Suppressor macrophage treated with lipopolysaccharide for 1 hour (primary cell): ENCODE data around the gene RAB20.
A peak's percentile ranks its signal among the peaks of the same experiment; 100 is the strongest.
"Not testable (repeated sequence)": the region's sequence is repeated elsewhere in the genome, so short reads cannot be mapped to it uniquely, and the experiment has no call there.

ENCODE experiments used
- DNase-seq, 3 donors: peaks; one replicate each; pipeline ENCODE4 v3.0.0-alpha.2; 2020 to 2022

RAB20 gene

DNA sequence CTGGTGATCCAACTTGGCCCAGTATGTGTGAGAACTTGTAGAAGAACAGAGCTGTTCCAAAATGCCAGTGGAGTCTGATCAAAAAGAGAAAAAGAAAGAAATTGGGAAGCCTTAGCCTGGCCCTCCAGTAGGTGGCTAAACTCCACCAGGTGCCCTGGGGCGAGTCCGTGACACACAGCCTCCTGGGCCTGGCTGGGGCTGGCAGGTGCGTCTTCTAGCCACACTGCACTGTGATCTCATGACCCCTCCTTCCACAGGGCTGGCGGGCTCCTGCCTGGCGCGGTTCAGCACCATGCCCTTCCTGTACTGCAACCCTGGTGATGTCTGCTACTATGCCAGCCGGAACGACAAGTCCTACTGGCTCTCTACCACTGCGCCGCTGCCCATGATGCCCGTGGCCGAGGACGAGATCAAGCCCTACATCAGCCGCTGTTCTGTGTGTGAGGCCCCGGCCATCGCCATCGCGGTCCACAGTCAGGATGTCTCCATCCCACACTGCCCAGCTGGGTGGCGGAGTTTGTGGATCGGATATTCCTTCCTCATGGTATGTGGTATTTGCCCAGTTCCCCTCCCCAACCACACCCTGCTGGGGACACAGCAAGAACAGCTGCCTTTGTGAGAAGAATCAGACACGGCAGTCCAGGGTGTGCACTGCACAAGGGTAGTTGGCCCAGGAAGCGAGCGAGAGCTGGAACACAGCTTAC, 53.7 kb downstream of the RAB20 start:
- no peak for DNase-seq

GRCh38 chr13:110506859-110507566, 54.5 kb downstream of the RAB20 start:
- no peak for DNase-seq

GRCh38 chr13:110506396-110506795, 55.1 kb downstream of the RAB20 start:
- DNase-seq: no peak

- no peak for DNase-seq
Observed at GRCh38 chr13:110505594-110505993, 55.9 kb downstream of the RAB20 start.

DNA sequence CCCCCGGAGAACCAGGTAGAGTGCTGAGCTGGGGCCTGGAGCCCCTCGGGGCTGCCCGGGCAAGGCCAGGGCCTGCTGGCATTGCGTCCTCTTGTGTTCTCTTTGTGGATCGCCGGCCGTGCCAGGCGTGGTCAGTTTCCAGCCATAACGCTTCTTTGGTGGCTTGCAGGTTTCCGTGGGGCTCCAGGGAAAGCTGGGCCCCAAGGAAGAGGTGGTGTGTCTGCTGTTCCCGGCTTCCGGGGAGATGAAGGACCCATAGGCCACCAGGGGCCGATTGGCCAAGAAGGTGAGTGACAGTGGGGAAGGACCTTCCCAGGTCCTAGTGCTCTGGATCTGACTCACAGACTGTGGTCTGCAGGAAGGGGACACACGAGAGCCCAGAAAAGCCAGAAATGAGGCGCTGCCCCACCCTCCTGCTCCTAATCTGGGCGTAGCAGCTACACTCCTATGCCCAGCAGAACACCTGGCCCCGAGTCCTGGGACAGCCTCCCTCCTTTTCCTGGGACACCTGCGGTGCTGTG, 57.5 kb downstream of the RAB20 start:
- DNase-seq: no peak

DNA sequence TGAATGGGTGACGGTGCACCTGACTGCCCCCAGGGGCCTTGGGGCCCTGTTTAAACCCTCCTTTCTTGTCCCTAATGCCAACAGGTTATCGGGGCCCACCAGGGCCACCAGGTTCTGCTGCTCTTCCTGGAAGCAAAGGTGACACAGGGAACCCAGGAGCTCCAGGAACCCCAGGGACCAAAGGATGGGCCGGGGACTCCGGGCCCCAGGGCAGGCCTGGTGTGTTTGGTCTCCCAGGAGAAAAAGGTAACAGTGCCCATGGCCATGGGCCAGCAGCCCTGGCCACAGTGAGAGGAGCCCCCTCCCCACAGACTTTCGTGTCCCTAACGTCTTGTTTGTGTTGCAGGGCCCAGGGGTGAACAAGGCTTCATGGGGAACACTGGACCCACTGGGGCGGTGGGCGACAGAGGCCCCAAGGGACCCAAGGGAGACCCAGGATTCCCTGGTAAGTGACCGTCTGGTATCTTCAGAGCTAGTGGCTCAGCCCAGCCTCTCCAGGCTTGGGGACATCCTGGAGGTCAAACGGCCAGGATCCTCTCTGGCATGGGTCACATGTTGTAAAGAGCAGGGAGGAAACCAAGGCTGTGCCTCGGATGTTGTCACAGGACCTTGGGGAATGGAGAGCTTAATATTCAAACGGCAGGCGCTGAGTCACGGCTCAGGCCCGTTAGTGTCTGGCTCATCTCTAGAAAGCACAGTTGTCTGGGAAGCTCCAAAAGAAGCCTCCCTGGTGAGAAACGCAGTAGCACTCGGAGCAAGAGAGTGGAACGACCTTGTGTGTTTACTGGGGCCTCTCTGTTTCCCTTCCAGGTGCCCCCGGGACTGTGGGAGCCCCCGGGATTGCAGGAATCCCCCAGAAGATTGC, 58.3 kb downstream of the RAB20 start:
- peak; percentile 40 to 64 (median 49) for DNase-seq

GRCh38 chr13:110501188-110501587, 60.3 kb downstream of the RAB20 start:
- no peak for DNase-seq

GRCh38 chr13:110500341-110500740, 61.2 kb downstream of the RAB20 start:
- DNase-seq: peak; percentile 37 to 50 (median 40)

- no peak for DNase-seq
Observed at GRCh38 chr13:110499621-110500281, 61.8 kb downstream of the RAB20 start.

GRCh38 chr13:110498765-110499164, 62.8 kb downstream of the RAB20 start:
- DNase-seq: no peak

GRCh38 chr13:110498327-110498726, 63.2 kb downstream of the RAB20 start:
- DNase-seq: no peak

DNA sequence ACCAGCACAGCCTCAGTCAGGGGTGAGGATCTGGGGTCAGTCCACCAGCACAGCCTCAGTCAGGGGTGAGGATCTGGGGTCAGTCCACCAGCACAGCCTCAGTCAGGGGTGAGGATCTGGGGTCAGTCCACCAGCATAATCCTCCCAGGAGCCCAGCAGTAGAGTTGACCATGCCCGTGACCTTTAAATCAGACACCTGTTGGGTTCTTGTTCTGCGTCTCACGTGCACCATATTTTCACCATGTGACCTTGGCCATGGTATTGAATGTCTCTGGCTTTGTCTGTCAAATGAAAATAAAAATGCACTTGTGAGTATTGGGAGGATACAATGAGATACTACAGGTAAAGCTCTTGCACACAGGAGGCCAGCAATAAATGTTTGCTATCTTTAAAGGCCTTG, 63.6 kb downstream of the RAB20 start:
- not testable (repeated sequence) for DNase-seq

DNA sequence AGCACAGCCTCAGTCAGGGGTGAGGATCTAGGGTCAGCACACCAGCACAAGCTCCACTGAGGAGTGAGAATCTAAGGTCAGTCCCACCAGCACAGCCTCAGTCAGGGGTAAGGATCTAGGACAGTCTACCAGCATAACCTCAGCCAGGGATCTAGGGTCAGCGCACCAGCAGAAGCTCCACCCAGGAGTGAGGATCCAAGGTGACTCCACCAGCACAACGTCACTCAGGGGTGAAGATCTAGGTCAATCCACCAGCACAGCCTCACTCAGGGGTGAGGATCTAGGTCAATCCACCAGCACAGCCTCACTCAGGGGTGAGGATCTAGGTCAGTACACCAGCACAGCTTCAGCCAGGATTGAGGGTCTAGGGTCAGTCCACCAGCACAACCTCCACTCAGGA, 64.5 kb downstream of the RAB20 start:
- no peak for DNase-seq

DNA sequence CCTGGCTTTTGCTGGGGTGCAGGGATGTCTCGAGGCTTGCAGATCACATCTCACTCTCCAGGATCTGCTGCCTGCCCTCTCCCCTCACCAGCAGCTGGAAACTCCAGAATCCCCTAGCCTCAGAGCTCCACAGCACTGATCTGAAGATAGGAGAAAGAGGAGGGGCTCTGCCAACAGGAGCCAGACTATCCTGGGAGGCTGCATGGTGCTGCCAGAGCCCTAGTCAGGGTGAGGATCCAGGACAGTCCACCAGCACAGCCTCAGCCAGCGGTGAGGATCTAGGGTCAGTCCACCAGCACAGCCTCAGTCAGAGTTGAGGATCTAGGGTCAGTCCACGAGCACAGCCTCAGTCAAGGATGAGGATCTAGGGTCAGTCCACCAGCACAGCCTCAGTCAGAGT, 65.2 kb downstream of the RAB20 start:
- DNase-seq: no peak

DNA sequence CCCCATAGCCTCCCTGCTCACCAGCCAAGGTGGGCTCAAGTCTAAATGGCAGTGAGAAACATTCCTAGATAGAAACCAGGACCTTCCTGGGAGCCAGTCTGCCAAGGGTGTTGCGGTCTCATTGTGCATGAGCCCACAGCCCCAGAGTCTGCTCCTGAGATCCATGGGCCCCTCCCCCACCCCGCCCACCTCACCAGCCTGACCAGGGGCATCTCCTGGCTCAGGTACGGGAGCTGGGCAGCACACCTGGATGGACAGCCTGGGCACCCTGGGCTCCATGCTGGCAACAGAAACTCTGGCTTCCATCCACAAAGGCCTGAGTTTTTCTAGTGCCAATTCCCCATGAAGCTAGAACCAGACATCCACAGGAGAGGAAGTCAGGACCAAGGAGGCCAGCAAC, 65.6 kb downstream of the RAB20 start:
- DNase-seq: no peak

DNA sequence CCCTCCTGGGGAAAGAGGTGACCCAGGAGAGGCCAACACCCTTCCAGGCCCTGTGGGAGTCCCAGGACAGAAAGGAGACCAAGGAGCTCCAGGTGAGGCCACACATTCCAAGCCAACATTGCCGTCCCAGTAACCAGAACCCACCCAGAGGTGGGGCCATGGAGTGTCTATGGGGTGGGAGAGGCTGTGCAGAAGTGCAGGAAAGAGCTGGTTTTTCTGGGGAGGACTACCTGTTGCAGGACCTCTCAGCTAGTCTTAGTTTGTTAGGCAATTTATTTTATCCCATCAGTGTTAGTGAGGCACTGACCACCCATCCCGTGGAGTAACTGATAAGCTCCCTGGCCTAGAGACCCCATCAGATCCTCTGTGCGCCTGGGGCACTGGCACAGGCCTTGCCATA, 66.1 kb downstream of the RAB20 start:
- DNase-seq: no peak

GRCh38 chr13:110493613-110494012, 67.9 kb downstream of the RAB20 start:
- no peak for DNase-seq

DNA sequence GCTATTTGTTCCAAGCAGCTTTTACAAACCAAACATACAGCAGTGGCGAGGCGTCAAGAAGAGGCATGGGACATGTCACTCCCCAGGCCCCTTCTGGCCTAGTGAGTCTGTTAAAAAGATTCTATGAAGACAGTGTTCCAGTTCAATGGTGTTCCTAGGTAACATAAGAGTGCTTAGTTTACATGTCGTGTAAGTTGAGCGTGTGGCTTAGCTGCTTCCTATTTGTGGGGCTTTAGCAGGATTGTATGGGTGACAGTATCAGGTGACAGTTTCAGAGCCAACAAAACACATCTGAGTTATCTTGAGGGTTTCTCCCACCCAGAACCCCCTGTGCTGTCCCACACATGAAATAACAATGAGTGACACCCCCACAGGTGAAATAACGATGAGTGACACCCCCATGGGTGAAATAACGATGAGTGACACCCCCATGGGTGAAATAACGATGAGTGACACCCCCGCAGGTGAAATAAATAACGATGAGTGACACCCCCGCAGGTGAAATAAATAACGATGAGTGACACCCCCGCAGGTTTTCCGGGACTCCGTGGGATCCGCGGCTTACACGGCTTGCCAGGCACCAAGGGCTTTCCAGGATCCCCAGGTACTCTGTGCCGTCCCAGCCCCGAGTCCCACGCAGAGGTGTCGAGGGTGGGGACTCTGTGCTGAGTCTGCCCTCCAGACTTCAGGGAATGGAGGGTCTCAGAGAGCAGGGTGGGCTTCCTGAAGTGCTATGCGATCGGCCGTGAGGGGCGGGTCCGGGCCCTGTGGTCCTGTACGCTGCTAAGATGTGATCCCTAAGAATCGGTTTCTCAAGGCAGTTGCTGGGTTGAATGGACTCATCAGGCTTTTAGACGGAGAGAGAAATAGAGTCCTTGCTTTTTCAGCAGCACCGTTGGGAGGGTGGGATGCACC, 68.6 kb downstream of the RAB20 start:
- DNase-seq: no peak

DNA sequence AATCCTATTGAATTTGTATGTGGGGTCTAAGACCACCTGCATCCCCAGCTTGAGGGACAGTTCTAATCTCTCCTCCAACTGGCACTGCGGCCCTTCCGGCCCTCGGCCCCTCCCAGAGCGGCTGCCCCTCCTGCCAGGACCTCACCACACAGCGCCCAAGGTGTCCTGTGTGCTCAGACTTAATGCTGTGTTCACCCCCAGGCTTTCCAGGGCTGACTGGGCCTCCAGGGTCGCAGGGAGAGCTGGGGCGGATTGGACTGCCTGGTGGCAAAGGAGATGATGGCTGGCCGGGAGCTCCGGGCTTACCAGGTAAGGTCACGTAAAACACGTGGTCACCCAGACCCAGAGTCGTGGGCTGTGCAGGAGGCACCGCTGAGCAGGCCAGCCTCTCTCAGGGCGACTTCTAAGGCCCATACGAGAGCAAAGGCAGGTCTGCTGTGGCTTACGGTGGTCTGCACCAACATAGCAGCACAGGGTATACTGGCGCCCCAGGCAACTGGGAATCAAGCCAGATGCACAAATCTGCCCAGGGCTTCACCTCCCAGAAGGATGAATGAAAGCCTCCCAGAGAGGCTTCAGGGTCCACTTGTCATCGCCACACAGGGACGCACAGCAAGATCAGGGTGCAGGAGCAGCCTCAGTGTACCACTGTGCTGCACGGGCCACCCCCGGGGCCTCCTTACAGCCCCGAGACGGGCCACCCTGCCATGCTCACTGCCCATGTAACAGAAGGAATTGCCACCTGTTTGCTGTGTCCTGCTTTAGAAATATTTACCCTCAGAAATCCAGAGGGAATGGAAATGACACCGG, 69.4 kb downstream of the RAB20 start:
- DNase-seq: no peak

GRCh38 chr13:110490009-110490770, 71.3 kb downstream of the RAB20 start:
- no peak for DNase-seq
